Endodermal cell (in vitro differentiated cells): ENCODE data around the gene SPATA25. TPM values are rescaled to one million over a fixed set of nuclear protein-coding genes. Genes with fewer than 3 reads are reported as not detected.

Source experiments
- DNase-seq: peaks from one replicate; pipeline ENCODE4 v3.0.0-alpha.2; 2017
- H3K27ac ChIP-seq: 2 replicates; pipeline ENCODE4 v1.5.1; 2013; ENCODE audit warnings: mild to moderate bottlenecking, low read depth, low read length, moderate library complexity
- H3K27me3 ChIP-seq: 2 replicates; pipeline ENCODE4 v1.6.1; 2013; ENCODE audit warnings: mild to moderate bottlenecking, low read length, moderate library complexity; ENCODE audit not compliant: insufficient read depth, control insufficient read depth, poor library complexity, severe bottlenecking
- H3K36me3 ChIP-seq: 2 replicates; pipeline ENCODE4 v1.7.0; 2013; ENCODE audit warnings: mild to moderate bottlenecking, low read length, moderate library complexity; ENCODE audit not compliant: control insufficient read depth, insufficient read depth
- H3K4me1 ChIP-seq: one replicate; pipeline ENCODE4 v1.7.0; 2013; ENCODE audit warnings: low read length; ENCODE audit not compliant: control insufficient read depth, insufficient read depth
- H3K4me3 ChIP-seq: 2 replicates; pipeline ENCODE4 v1.5.1; 2013; ENCODE audit warnings: mild to moderate bottlenecking, low read length, moderate library complexity
- H3K9ac ChIP-seq: 2 replicates; pipeline ENCODE4 v1.6.1; 2013; ENCODE audit warnings: mild to moderate bottlenecking, low read length, moderate library complexity; ENCODE audit not compliant: poor library complexity, severe bottlenecking; ENCODE audit errors: extremely low read depth
- H3K9me3 ChIP-seq: 2 replicates; pipeline ENCODE4 v1.6.1; 2013; ENCODE audit warnings: mild to moderate bottlenecking, low read length, moderate library complexity; ENCODE audit not compliant: control insufficient read depth
- H3K27ac Mint-ChIP-seq: 2 replicates; pipeline ENCODE4 v1.8.0; 2020; ENCODE audit warnings: mixed read lengths
- H3K27me3 Mint-ChIP-seq: 2 replicates; pipeline ENCODE4 v1.8.0; 2021; ENCODE audit warnings: mild to moderate bottlenecking, mixed read lengths; ENCODE audit not compliant: insufficient read depth
- H3K36me3 Mint-ChIP-seq: 2 replicates; pipeline ENCODE4 v1.8.0; 2020; ENCODE audit warnings: low read depth, mixed read lengths
- H3K4me1 Mint-ChIP-seq: 2 replicates; pipeline ENCODE4 v1.8.0; 2020; ENCODE audit warnings: mixed read lengths
- H3K4me3 Mint-ChIP-seq: 2 replicates; pipeline ENCODE4 v1.8.0; 2020; ENCODE audit warnings: mild to moderate bottlenecking, moderate library complexity, mixed read lengths
- H3K9me3 Mint-ChIP-seq: 2 replicates; pipeline ENCODE4 v1.8.0; 2020; ENCODE audit warnings: mild to moderate bottlenecking, mixed read lengths
- CTCF ChIP-seq: fragments of 200-600 bp; sonication (generic); conservative IDR thresholded peaks from 2 replicates; pipeline ENCODE4 v1.5.0; 2021; ENCODE audit warnings: antibody characterized with exemption, mild to moderate bottlenecking
- WGBS, 2 experiments: methylation state at CpG; one replicate each; pipeline versions ENCODE4 v1.1.5 to v1.1.7; 2013; ENCODE audit warnings: missing lambda C conversion rate in 2 of 2, mixed read lengths in 1 of 2; ENCODE audit not compliant: insufficient coverage in 1 of 2, insufficient read length in 1 of 2; 5-methylcytosine and 5-hydroxymethylcytosine counted together
- total RNA-seq, 2 donors: library from RNA; stranded (reverse); fragmentation: NEBNext Ultra II Directional in 1 of 2; extraction: Animal tissue kit (Norgen Biotek cat#: 25700) in 1 of 2; gene quantifications; 2 replicates in 1 of 2; 3 replicates in 1 of 2; pipeline ENCODE4 v1.2.1, GENCODE V29; 2021

Gene SPATA25
- total RNA-seq, 2 donors from 2014 or later: 2.2 to 2.6 TPM

GRCh38 chr20:45873409-45874103, 13.9 kb downstream of the SPATA25 start:
- peaks cover 16% of the 10 kb centered on the region for H3K36me3 ChIP-seq
- Mint-ChIP-seq H3K27me3 (no peaks in the 10 kb centered on the region), H3K27ac (no peak overlapping the region), H3K4me1 (peaks cover 18% of the 10 kb centered on the region), H3K9me3 (no peaks in the 10 kb centered on the region), H3K4me3 (no peak overlapping the region), H3K36me3 (peaks cover 5% of the 10 kb centered on the region)
- no peak for TF ChIP-seq CTCF
- peaks cover 3% of the 10 kb centered on the region for H3K4me1 ChIP-seq
- H3K4me3 ChIP-seq: no peak overlapping the region
- no peak overlapping the region for H3K9ac ChIP-seq
- 77 to 91% methylated on average over 1 of the region's 1 CpG for WGBS, 2 experiments
- DNase-seq: no peak
- no peaks in the 10 kb centered on the region for H3K9me3 ChIP-seq
- no peaks in the 10 kb centered on the region for H3K27me3 ChIP-seq
- no peak overlapping the region for H3K27ac ChIP-seq

GRCh38 chr20:45872626-45873025, 14.8 kb downstream of the SPATA25 start:
- no peak for DNase-seq
- TF ChIP-seq CTCF: no peak
- Histone ChIP-seq H3K27me3 (no peaks in the 10 kb centered on the region), H3K27ac (no peak overlapping the region), H3K4me3 (no peak overlapping the region), H3K4me1 (peaks cover 3% of the 10 kb centered on the region), H3K9ac (no peak overlapping the region), H3K9me3 (no peaks in the 10 kb centered on the region), H3K36me3 (peaks cover 10% of the 10 kb centered on the region)
- Mint-ChIP-seq H3K27ac (no peak overlapping the region), H3K9me3 (no peaks in the 10 kb centered on the region), H3K27me3 (no peaks in the 10 kb centered on the region), H3K36me3 (peaks cover 5% of the 10 kb centered on the region), H3K4me1 (peaks cover 18% of the 10 kb centered on the region), H3K4me3 (no peak overlapping the region)
- WGBS, 2 experiments: 88 to 100% methylated on average over 2 to 4 of the region's 4 CpGs

GRCh38 chr20:45867819-45868176, 19.6 kb downstream of the SPATA25 start:
- H3K27ac ChIP-seq: no peak overlapping the region
- H3K36me3 ChIP-seq: no peaks in the 10 kb centered on the region
- no peaks in the 10 kb centered on the region for H3K4me1 ChIP-seq
- Mint-ChIP-seq H3K9me3 (no peaks in the 10 kb centered on the region), H3K36me3 (peaks cover 4% of the 10 kb centered on the region), H3K27ac (no peak overlapping the region), H3K27me3 (no peaks in the 10 kb centered on the region), H3K4me3 (no peak overlapping the region), H3K4me1 (peaks cover 8% of the 10 kb centered on the region)
- no peaks in the 10 kb centered on the region for H3K9me3 ChIP-seq
- no peak for DNase-seq
- H3K9ac ChIP-seq: no peak overlapping the region
- TF ChIP-seq CTCF: no peak
- no peaks in the 10 kb centered on the region for H3K27me3 ChIP-seq
- H3K4me3 ChIP-seq: no peak overlapping the region
